GM23248 (cell line): ENCODE data around the gene GSDMA. TPM values are rescaled to one million over a fixed set of nuclear protein-coding genes. Genes with fewer than 3 reads are reported as not detected.

Experiments used
- DNase-seq: peaks from one replicate; pipeline ENCODE4 v3.0.0-alpha.2; 2015
- H2AFZ ChIP-seq: fragments of 200-600 bp; sonication (generic); 2 replicates; pipeline ENCODE4 v1.6.1; 2016; ENCODE audit warnings: antibody characterized with exemption
- H3F3A ChIP-seq: fragments of 200-600 bp; sonication (generic); 2 replicates; pipeline ENCODE4 v1.6.1; 2016; ENCODE audit warnings: mild to moderate bottlenecking, antibody characterized with exemption, mixed run types; ENCODE audit not compliant: insufficient read depth
- H3K27ac ChIP-seq: fragments of 200-600 bp; sonication (generic); 2 replicates; pipeline ENCODE4 v1.5.1; 2016; ENCODE audit warnings: mild to moderate bottlenecking
- H3K27me3 ChIP-seq: fragments of 200-600 bp; sonication (generic); replicated peaks from 2 replicates; pipeline ENCODE4 v1.6.1; 2016; ENCODE audit warnings: mild to moderate bottlenecking; ENCODE audit not compliant: insufficient read depth
- H3K36me3 ChIP-seq: fragments of 200-600 bp; sonication (generic); 2 replicates; pipeline ENCODE4 v1.6.1; 2016; ENCODE audit warnings: low read depth, mild to moderate bottlenecking
- H3K4me1 ChIP-seq: fragments of 200-600 bp; sonication (generic); 2 replicates; pipeline ENCODE4 v1.6.1; 2016; ENCODE audit warnings: mild to moderate bottlenecking; ENCODE audit not compliant: insufficient read depth
- H3K4me2 ChIP-seq: fragments of 200-600 bp; sonication (generic); one replicate; pipeline ENCODE4 v1.6.1; 2016; ENCODE audit warnings: mild to moderate bottlenecking; ENCODE audit not compliant: unreplicated experiment
- H3K4me3 ChIP-seq: fragments of 200-600 bp; sonication (generic); 2 replicates; pipeline ENCODE4 v1.5.1; 2016; ENCODE audit warnings: mild to moderate bottlenecking
- H3K79me2 ChIP-seq: fragments of 200-600 bp; sonication (generic); 2 replicates; pipeline ENCODE4 v1.6.1; 2016; ENCODE audit warnings: mild to moderate bottlenecking; ENCODE audit not compliant: insufficient read depth
- H3K9ac ChIP-seq: fragments of 200-600 bp; sonication (generic); 2 replicates; pipeline ENCODE4 v1.6.1; 2016; ENCODE audit warnings: mild to moderate bottlenecking
- H3K9me2 ChIP-seq: fragments of 200-600 bp; sonication (generic); 2 replicates; pipeline ENCODE4 v1.6.1; 2016; ENCODE audit warnings: mixed run types, mild to moderate bottlenecking, moderate library complexity; ENCODE audit not compliant: insufficient read depth
- H3K9me3 ChIP-seq: fragments of 200-600 bp; sonication (generic); one replicate; pipeline ENCODE4 v1.6.1; 2017; ENCODE audit warnings: low read depth
- H4K20me1 ChIP-seq: fragments of 200-600 bp; sonication (generic); 2 replicates; pipeline ENCODE4 v1.6.0; 2016; ENCODE audit not compliant: insufficient read depth
- EZH2 ChIP-seq: fragments of 200-600 bp; sonication (generic); IDR thresholded peaks from 2 replicates; pipeline ENCODE4 v1.6.1; 2018; ENCODE audit warnings: antibody characterized with exemption, mild to moderate bottlenecking; ENCODE audit not compliant: insufficient read depth, poor library complexity, severe bottlenecking
- EZH2phosphoT487 ChIP-seq: fragments of 200-600 bp; sonication (generic); IDR thresholded peaks from 2 replicates; pipeline ENCODE4 v1.6.1; 2018; ENCODE audit warnings: antibody characterized with exemption, moderate library complexity, mild to moderate bottlenecking, low read depth; ENCODE audit not compliant: insufficient read depth
- WGBS, 2 experiments: methylation state at CpG; one replicate each; pipeline ENCODE4 v1.1.6; 2015 to 2017; ENCODE audit warnings: low lambda C conversion rate in 2 of 2, low coverage in 1 of 2; ENCODE audit errors: missing lambda C conversion rate in 2 of 2; 5-methylcytosine and 5-hydroxymethylcytosine counted together
- in situ Hi-C: fragments of 300-500 bp; cut with MboI; formaldehyde crosslinking; loops from 2 replicates; pipeline ENCODE4 v1.15.0; 2020
- microRNA-seq: library from miRNA; unstranded; fragments of <30 nt; microRNA quantifications from one replicate; pipeline ENCODE4, GENCODE V29; 2016; ENCODE audit warnings: borderline number of aligned reads
- polyA plus RNA-seq: library from polyadenylated mRNA; unstranded; fragments of >200 nt; fragmentation: Nextera tagmentation; extraction: Ambion mirVana; gene quantifications from 2 replicates; pipeline ENCODE4 v1.2.1, GENCODE V29; 2016
- small RNA-seq: library from RNA; depleted of rRNA; stranded (forward); fragments of <200 nt; gene quantifications from one replicate; pipeline ENCODE3, GENCODE V24; 2014; ENCODE audit warnings: low read depth, low replicate concordance
- total RNA-seq: library from RNA; depleted of rRNA; stranded (reverse); fragments of >200 nt; shearing (Covaris generic); gene quantifications from 2 replicates; pipeline ENCODE4 v1.2.3, GENCODE V29; 2014; rRNA removed

GSDMA gene
- total and polyA plus RNA-seq, 2 experiments from 2014 or later = 0.21 TPM; not detected in 1

- WGBS, 2 experiments = 35 to 48% methylated on average over 8 of the region's 8 CpGs
- Histone ChIP-seq H3K4me3 (no peak overlapping the region), H3K4me2 (no peak overlapping the region), H3K9ac (no peak overlapping the region), H3K27ac (peak overlapping the region; percentile 60), H3F3A (peaks cover 23% of the 10 kb centered on the region), H3K79me2 (no peaks in the 10 kb centered on the region), H3K4me1 (peaks cover 29% of the 10 kb centered on the region), H3K36me3 (no peaks in the 10 kb centered on the region; the same call in 1 of the 2 replicates), H2AFZ (no peak overlapping the region), H4K20me1 (no peaks in the 10 kb centered on the region), H3K27me3 (no peaks in the 10 kb centered on the region), H3K9me2 (no peaks in the 10 kb centered on the region), H3K9me3 (no peaks in the 10 kb centered on the region)
- TF ChIP-seq EZH2 = no peak
- TF ChIP-seq EZH2phosphoT487 = no peak
- peak; percentile 81 for DNase-seq
- in situ Hi-C loops = no loop called here
These were observed 62.1 kb downstream of the GSDMA start for GRCh38 chr17:40024901-40025300.

DNA sequence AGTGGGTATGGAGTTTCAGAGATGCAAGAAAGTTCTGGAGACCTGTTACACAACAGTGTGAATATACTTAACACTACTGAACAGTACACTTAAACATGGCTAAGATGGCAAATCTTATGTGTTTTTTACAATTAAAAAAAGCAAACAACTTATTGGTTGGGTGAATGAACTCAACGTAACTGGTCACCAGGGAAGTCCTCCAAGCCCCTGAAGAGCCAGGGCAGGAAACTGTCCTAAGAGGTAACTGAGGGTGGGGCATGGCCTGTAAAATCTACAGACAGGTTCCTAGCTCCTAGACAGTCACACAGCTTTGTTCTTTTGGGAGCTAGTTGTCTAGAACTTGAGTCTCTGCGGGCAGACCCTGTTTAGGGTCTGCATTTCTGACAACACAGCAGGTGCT lies 62.8 kb downstream of the GSDMA start:
- H3K9ac ChIP-seq = no peak overlapping the region
- H3K36me3 ChIP-seq = no peaks in the 10 kb centered on the region; the same call in 1 of the 2 replicates
- peaks cover 18% of the 10 kb centered on the region for H3F3A ChIP-seq
- H3K27me3 ChIP-seq = no peaks in the 10 kb centered on the region
- H3K27ac ChIP-seq = peak overlapping the region; percentile 60
- TF ChIP-seq EZH2 = no peak
- TF ChIP-seq EZH2phosphoT487 = no peak
- H3K4me3 ChIP-seq = no peak overlapping the region
- no peaks in the 10 kb centered on the region for H4K20me1 ChIP-seq
- in situ Hi-C loops = no loop called here
- H3K4me2 ChIP-seq = no peak overlapping the region
- no peaks in the 10 kb centered on the region for H3K9me2 ChIP-seq
- peaks cover 23% of the 10 kb centered on the region for H3K4me1 ChIP-seq
- no peaks in the 10 kb centered on the region for H3K9me3 ChIP-seq
- DNase-seq = no peak
- H3K79me2 ChIP-seq = no peaks in the 10 kb centered on the region
- H2AFZ ChIP-seq = no peak overlapping the region
- WGBS, 2 experiments = 95 to 100% methylated on average over 2 of the region's 2 CpGs

DNA sequence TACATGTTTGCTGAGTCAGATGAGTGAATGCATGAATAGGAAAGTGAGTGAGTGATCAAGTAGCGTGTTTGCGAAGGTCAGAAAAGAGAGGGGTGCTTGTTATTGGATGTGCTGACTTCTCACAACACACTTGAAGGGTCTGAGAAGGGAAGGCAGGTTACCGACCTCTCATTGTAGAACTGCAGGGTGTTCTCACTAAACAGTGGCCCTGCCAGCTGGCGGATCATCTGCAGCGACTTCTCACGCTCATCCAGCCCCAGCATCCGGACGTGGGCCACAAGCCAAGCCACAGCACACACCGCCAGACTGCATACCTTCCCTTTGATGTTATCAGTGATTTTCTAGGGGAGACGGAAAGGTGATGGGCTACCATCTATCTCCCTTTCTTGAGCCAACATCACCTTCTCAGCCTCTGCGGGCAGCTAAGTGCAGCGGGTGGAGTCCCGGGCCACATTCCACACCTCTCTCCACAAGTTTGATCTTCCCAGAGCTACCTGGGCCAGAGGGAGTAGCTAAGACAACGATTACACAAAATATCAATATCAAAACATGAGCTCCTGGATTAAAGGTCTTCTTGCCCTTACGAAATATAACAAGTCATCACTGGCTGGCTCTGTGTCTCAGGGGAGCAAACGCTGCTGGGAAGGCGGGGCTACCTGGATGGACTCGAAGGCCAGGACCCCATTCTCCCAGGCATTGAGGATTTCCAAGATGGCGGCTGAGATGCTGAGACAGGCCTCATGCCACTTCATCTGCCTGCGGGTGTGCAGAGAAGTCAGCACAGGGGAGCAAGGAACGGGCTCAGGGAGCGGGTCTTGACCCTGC lies 63.4 kb downstream of the GSDMA start:
- TF ChIP-seq EZH2phosphoT487 = no peak
- TF ChIP-seq EZH2 = no peak
- Histone ChIP-seq H3K4me3 (no peak overlapping the region), H3K36me3 (no peaks in the 10 kb centered on the region; the same call in 1 of the 2 replicates), H3K9ac (no peak overlapping the region), H3K27me3 (no peaks in the 10 kb centered on the region), H3K4me1 (peaks cover 17% of the 10 kb centered on the region), H3K9me2 (no peaks in the 10 kb centered on the region), H3K79me2 (no peaks in the 10 kb centered on the region), H4K20me1 (no peaks in the 10 kb centered on the region), H3K9me3 (no peaks in the 10 kb centered on the region), H2AFZ (no peak overlapping the region), H3K27ac (no peak overlapping the region), H3F3A (peaks cover 11% of the 10 kb centered on the region; the same call in 1 of the 2 replicates), H3K4me2 (no peak overlapping the region)
- WGBS, 2 experiments = 85% methylated on average over 20 to 22 of the region's 22 CpGs
- no peak for DNase-seq
- in situ Hi-C loops = no loop called here

DNA sequence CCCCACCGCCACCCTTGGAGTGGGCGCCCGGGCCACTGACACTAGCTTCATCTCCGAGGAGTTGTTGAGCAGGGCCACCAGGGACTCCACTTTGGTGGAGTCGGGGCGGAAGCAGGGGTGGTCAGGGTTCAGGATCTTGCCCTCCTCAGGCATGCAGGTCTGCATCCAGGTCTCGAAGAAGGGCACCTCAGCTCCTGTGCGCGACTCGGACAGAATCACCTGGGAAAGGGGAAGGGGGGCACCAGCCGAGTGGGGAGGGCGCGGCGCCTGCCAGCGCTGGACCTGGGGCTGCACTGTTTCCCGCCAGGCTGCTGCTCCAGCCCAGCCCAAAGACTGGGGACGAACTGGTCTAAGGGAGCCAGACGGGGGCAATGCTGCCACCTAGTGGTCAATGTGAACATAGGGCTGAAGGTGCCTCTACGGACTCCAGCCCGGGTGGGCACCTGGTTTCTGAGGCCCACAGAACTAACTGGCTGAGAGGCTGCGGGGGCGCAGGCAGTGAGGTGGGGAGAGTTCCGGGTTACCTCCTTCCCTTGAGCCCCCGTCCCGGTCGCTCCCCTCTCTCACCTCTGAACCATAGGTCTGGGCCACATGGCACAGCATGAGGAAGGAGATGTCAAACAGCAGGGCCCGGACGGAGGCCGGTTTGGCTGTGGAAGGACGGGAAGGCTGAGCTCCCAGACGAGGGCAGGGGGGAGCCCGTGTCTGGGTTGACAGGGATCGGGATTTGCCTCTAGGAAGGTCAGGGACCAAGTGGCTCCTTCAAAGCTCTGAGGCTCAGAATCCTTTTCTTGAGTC lies 64.2 kb downstream of the GSDMA start:
- in situ Hi-C loops = no loop called here
- H3K27me3 ChIP-seq = no peaks in the 10 kb centered on the region
- peaks cover 9% of the 10 kb centered on the region; the same call in 1 of the 2 replicates for H3K4me1 ChIP-seq
- no peaks in the 10 kb centered on the region for H4K20me1 ChIP-seq
- no peak overlapping the region for H3K4me2 ChIP-seq
- no peaks in the 10 kb centered on the region for H3K79me2 ChIP-seq
- no peaks in the 10 kb centered on the region for H3K9me2 ChIP-seq
- TF ChIP-seq EZH2 = no peak
- TF ChIP-seq EZH2phosphoT487 = no peak
- no peaks in the 10 kb centered on the region; the same call in 1 of the 2 replicates for H3K36me3 ChIP-seq
- no peak overlapping the region for H3K27ac ChIP-seq
- H3F3A ChIP-seq = peaks cover 9% of the 10 kb centered on the region; the same call in 1 of the 2 replicates
- 27 to 30% methylated on average over 30 to 33 of the region's 33 CpGs for WGBS, 2 experiments
- H3K9ac ChIP-seq = no peak overlapping the region
- peak; percentile 85 for DNase-seq
- no peak overlapping the region for H2AFZ ChIP-seq
- no peak overlapping the region for H3K4me3 ChIP-seq
- no peaks in the 10 kb centered on the region for H3K9me3 ChIP-seq

Small RNAs within 50 kb of the gene (microRNA-seq; reads per million reads assigned to microRNA genes)
- not detected for gene MIR6884

Small RNAs within 50 kb of the gene (small RNA-seq; reads per million reads assigned to genes)
- gene SNORD124 = 228 reads per million, percentile 97 among the genes with 10 or more reads in this experiment

Other genes starting within 250 kb of the GSDMA start
- 33.6 and 37.1 TPM in 2 replicates for gene MIEN1, start 232.5 kb upstream of the GSDMA start, total RNA-seq
- gene MIEN1, start 232.5 kb upstream of the GSDMA start, polyA plus RNA-seq = 85.4 and 88.4 TPM in 2 replicates
- 0.25 TPM in 1 of 2 replicates, not detected in the other for gene GRB7, start 225.1 kb upstream of the GSDMA start, total RNA-seq
- gene GRB7, start 225.1 kb upstream of the GSDMA start, polyA plus RNA-seq = not detected in 2 replicates
- gene IKZF3, start 98.7 kb upstream of the GSDMA start, total RNA-seq = not detected in 2 replicates
- gene IKZF3, start 98.7 kb upstream of the GSDMA start, polyA plus RNA-seq = 0.09 and 0.11 TPM in 2 replicates
- not detected in 2 replicates for gene ZPBP2, start 94.8 kb upstream of the GSDMA start, total RNA-seq
- gene ZPBP2, start 94.8 kb upstream of the GSDMA start, polyA plus RNA-seq = not detected in 2 replicates
- 2.1 and 2.5 TPM in 2 replicates for gene GSDMB, start 44.4 kb upstream of the GSDMA start, total RNA-seq
- 1.8 TPM in 2 replicates for gene GSDMB, start 44.4 kb upstream of the GSDMA start, polyA plus RNA-seq
- gene ORMDL3, start 35.4 kb upstream of the GSDMA start, total RNA-seq = 60.4 and 66.0 TPM in 2 replicates
- 12.0 and 13.2 TPM in 2 replicates for gene ORMDL3, start 35.4 kb upstream of the GSDMA start, polyA plus RNA-seq
- not detected in 2 replicates for gene LRRC3C, start 35.3 kb upstream of the GSDMA start, total RNA-seq
- gene LRRC3C, start 35.3 kb upstream of the GSDMA start, polyA plus RNA-seq = not detected in 2 replicates
- gene PSMD3, start 17.8 kb downstream of the GSDMA start, total RNA-seq = 103 and 116 TPM in 2 replicates
- 102 and 106 TPM in 2 replicates for gene PSMD3, start 17.8 kb downstream of the GSDMA start, polyA plus RNA-seq
- gene CSF3, start 52.4 kb downstream of the GSDMA start, total RNA-seq = not detected in 2 replicates
- gene CSF3, start 52.4 kb downstream of the GSDMA start, polyA plus RNA-seq = 0.13 TPM in 1 of 2 replicates, not detected in the other
- gene MED24, start 91.4 kb downstream of the GSDMA start, total RNA-seq = 35.3 and 37.3 TPM in 2 replicates
- 33.6 and 35.2 TPM in 2 replicates for gene MED24, start 91.4 kb downstream of the GSDMA start, polyA plus RNA-seq
- gene THRA, start 100.0 kb downstream of the GSDMA start, total RNA-seq = 33.3 and 36.2 TPM in 2 replicates
- gene THRA, start 100.0 kb downstream of the GSDMA start, polyA plus RNA-seq = 15.8 and 16.4 TPM in 2 replicates
- gene NR1D1, start 137.6 kb downstream of the GSDMA start, total RNA-seq = 0.76 and 2.4 TPM in 2 replicates
- 4.6 and 5.4 TPM in 2 replicates for gene NR1D1, start 137.6 kb downstream of the GSDMA start, polyA plus RNA-seq
- 45.3 and 76.1 TPM in 2 replicates for gene MSL1, start 159.0 kb downstream of the GSDMA start, total RNA-seq
- 8.9 and 9.0 TPM in 2 replicates for gene MSL1, start 159.0 kb downstream of the GSDMA start, polyA plus RNA-seq
- gene CASC3, start 177.5 kb downstream of the GSDMA start, total RNA-seq = 28.7 and 49.3 TPM in 2 replicates
- gene CASC3, start 177.5 kb downstream of the GSDMA start, polyA plus RNA-seq = 37.1 and 39.1 TPM in 2 replicates
- gene RAPGEFL1, start 214.5 kb downstream of the GSDMA start, total RNA-seq = 0.51 and 0.76 TPM in 2 replicates
- 0.77 and 0.96 TPM in 2 replicates for gene RAPGEFL1, start 214.5 kb downstream of the GSDMA start, polyA plus RNA-seq